MCF 10A (cell line): ENCODE measurements around the gene SMARCA1. TPM values are rescaled to one million over a fixed set of nuclear protein-coding genes. Genes with fewer than 3 reads are reported as not detected.
A peak's percentile ranks its signal among the peaks of the same experiment; 100 is the strongest.

ENCODE experiments used
- BruUV-seq: library from RNA; stranded (reverse); fragments of 400-500 nt; replicated peaks from 2 replicates; lab custom pipeline; 2021; lab: Mats Ljungman, UMichigan
- CTCF ChIA-PET: fragments of 300-600 bp; sonication (Branson Sonifier 250); formaldehyde crosslinking; extraction: SDS; loops from one replicate; lab custom pipeline; 2021; ENCODE audit warnings: antibody characterized with exemption, inconsistent platforms; lab: Yijun Ruan, JAX
- POLR2A ChIA-PET: fragments of 300-600, 350-650 bp; sonication (Branson Sonifier 250); formaldehyde crosslinking; extraction: SDS; loops from one replicate; lab custom pipeline; 2020; ENCODE audit warnings: antibody characterized with exemption, inconsistent platforms; lab: Yijun Ruan, JAX
- DNase-seq: peaks from one replicate; pipeline ENCODE4 v3.0.0-alpha.2; 2018; ENCODE audit not compliant: unreplicated experiment
- H3K27ac Mint-ChIP-seq: one replicate; pipeline ENCODE4 v1.8.0; 2022; ENCODE audit warnings: mild to moderate bottlenecking, low read depth, mixed read lengths; ENCODE audit not compliant: unreplicated experiment
- H3K27me3 Mint-ChIP-seq: one replicate; pipeline ENCODE4 v1.8.0; 2022; ENCODE audit warnings: mixed read lengths; ENCODE audit not compliant: insufficient read depth, unreplicated experiment
- H3K36me3 Mint-ChIP-seq: one replicate; pipeline ENCODE4 v1.8.0; 2022; ENCODE audit warnings: mild to moderate bottlenecking, moderate library complexity, mixed read lengths; ENCODE audit not compliant: insufficient read depth, unreplicated experiment
- H3K4me1 Mint-ChIP-seq: one replicate; pipeline ENCODE4 v1.8.0; 2022; ENCODE audit warnings: mixed read lengths; ENCODE audit not compliant: insufficient read depth, unreplicated experiment
- H3K4me3 Mint-ChIP-seq: one replicate; pipeline ENCODE4 v1.8.0; 2022; ENCODE audit warnings: mild to moderate bottlenecking, moderate library complexity, mixed read lengths; ENCODE audit not compliant: unreplicated experiment
- H3K9me3 Mint-ChIP-seq: one replicate; pipeline ENCODE4 v1.8.0; 2022; ENCODE audit warnings: mixed read lengths; ENCODE audit not compliant: unreplicated experiment
- CTCF ChIP-seq: fragments of 200-600 bp; IDR thresholded peaks from one replicate; pipeline ENCODE4 v1.8.0; 2022; ENCODE audit warnings: antibody characterized with exemption, mild to moderate bottlenecking; ENCODE audit not compliant: unreplicated experiment
- intact Hi-C: fragments of 100-400 bp; cut with micrococcal nuclease; formaldehyde crosslinking; loops from 2 replicates; pipeline ENCODE4 v1.14.1; 2022
- total RNA-seq: library from RNA; stranded (reverse); gene quantifications from 2 replicates; pipeline ENCODE4 v1.2.3, GENCODE V29; 2022

SMARCA1 gene
- total RNA-seq, 1 experiment from 2014 or later: 1.7 TPM

- Mint-ChIP-seq H3K4me1 (no peaks in the 10 kb centered on the region), H3K36me3 (peaks cover 15% of the 10 kb centered on the region), H3K27ac (no peak overlapping the region), H3K9me3 (no peaks in the 10 kb centered on the region), H3K27me3 (no peaks in the 10 kb centered on the region), H3K4me3 (no peak overlapping the region)
- ChIA-PET POLR2A (no interaction called here), CTCF (interaction anchor here (0.6 to 0.7 kb wide), 2 partner anchors 640 to 1617 kb away, joined by 3 to 7 read pairs; no protein-coding TSS in a partner anchor)
- intact Hi-C loops: no loop called here
- TF ChIP-seq CTCF: no peak
- BruUV-seq: TSS peak; percentile 16
- DNase-seq: no peak
Measured at GRCh38 chrX:129553619-129554288, 30.5 kb upstream of the SMARCA1 start.

DNA sequence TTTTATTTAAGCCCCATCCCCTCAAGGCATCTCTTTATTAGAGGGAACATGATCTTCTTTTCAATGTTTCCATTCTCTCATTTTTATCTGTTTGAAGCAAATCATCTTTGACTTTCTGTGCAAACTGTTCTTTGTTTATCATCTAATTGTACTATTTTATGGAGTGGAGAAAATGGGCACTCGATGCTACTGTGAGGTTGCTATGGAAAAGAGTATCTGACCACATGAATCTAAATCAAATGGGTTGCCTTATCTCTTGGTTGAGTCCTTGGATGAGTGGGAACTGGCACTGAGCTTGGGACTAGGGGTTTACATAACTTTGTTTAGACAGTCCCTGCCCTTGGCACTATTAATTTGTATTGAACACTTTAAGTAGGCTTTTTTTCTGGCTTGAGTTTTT lies 25.8 kb upstream of the SMARCA1 start:
- CTCF ChIA-PET: no interaction called here
- no peaks in the 10 kb centered on the region for H3K27me3 Mint-ChIP-seq
- DNase-seq: no peak
- H3K36me3 Mint-ChIP-seq: peaks cover 25% of the 10 kb centered on the region
- intact Hi-C loops: no loop called here
- POLR2A ChIA-PET: interaction anchor here (1.2 kb wide), 1 partner anchor 28 kb away, joined by 4 read pairs; no protein-coding TSS in a partner anchor
- TF ChIP-seq CTCF: no peak
- BruUV-seq: no TSS peak
- H3K9me3 Mint-ChIP-seq: no peaks in the 10 kb centered on the region
- H3K4me3 Mint-ChIP-seq: no peak overlapping the region
- H3K4me1 Mint-ChIP-seq: no peaks in the 10 kb centered on the region
- no peak overlapping the region for H3K27ac Mint-ChIP-seq

DNA sequence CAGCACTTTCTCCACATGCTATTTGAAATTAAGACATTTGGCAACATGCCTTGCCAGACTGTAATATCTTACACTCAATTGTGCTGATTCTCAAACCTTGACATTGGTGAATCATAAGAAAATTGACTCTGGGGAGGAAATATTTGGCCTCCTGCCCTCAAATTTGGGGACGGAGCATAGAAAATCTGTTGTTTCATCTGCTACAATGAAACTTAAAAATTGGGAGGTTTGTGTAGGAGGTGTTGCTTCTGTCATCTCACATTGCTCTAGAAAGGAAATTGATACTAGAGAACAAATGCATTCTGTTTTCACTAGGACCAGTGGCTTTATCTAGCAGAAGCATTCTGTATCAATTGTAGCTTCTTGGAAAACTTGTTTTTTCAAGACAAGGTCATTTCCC lies 22.1 kb upstream of the SMARCA1 start:
- ChIA-PET CTCF (no interaction called here), POLR2A (no interaction called here)
- Mint-ChIP-seq H3K9me3 (no peaks in the 10 kb centered on the region), H3K4me1 (no peaks in the 10 kb centered on the region), H3K4me3 (no peak overlapping the region), H3K27me3 (no peaks in the 10 kb centered on the region), H3K27ac (no peak overlapping the region), H3K36me3 (peaks cover 18% of the 10 kb centered on the region)
- intact Hi-C loops: no loop called here
- DNase-seq: no peak
- no TSS peak for BruUV-seq
- TF ChIP-seq CTCF: no peak

DNA sequence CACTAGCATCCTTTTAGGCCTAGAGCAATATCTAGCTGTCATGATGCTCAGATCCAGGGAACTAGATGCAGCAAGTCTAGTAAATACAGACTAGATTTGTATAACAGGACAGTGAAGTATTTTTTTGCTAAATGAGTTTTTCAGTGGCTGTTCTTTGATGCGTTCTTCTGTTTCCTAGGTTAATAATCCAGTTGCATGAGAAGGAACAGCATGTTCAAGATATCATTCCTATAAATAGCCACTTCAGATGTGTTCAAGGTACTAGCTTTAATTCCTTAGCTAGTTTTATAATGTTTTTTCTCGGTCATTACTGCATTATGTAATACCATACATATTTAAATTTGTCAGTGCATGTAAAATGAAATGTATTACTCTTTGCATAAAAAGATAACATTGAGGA lies 21.5 kb upstream of the SMARCA1 start:
- TF ChIP-seq CTCF: no peak
- no peak overlapping the region for H3K4me3 Mint-ChIP-seq
- no peaks in the 10 kb centered on the region for H3K4me1 Mint-ChIP-seq
- ChIA-PET CTCF (no interaction called here), POLR2A (no interaction called here)
- peaks cover 18% of the 10 kb centered on the region for H3K36me3 Mint-ChIP-seq
- no peak for DNase-seq
- no peaks in the 10 kb centered on the region for H3K27me3 Mint-ChIP-seq
- H3K27ac Mint-ChIP-seq: no peak overlapping the region
- BruUV-seq: no TSS peak
- intact Hi-C loops: no loop called here
- H3K9me3 Mint-ChIP-seq: no peaks in the 10 kb centered on the region
